HPDE6-E6E7 (cell line): ENCODE results near the gene SLC26A2.
A peak's percentile ranks its signal among the peaks of the same experiment; 100 is the strongest.

ENCODE experiments used
- DNase-seq: peaks from one replicate; pipeline ENCODE4 v3.0.0; 2011; ENCODE audit warnings: missing footprints; ENCODE audit errors: extremely low spot score

SLC26A2 gene

DNA sequence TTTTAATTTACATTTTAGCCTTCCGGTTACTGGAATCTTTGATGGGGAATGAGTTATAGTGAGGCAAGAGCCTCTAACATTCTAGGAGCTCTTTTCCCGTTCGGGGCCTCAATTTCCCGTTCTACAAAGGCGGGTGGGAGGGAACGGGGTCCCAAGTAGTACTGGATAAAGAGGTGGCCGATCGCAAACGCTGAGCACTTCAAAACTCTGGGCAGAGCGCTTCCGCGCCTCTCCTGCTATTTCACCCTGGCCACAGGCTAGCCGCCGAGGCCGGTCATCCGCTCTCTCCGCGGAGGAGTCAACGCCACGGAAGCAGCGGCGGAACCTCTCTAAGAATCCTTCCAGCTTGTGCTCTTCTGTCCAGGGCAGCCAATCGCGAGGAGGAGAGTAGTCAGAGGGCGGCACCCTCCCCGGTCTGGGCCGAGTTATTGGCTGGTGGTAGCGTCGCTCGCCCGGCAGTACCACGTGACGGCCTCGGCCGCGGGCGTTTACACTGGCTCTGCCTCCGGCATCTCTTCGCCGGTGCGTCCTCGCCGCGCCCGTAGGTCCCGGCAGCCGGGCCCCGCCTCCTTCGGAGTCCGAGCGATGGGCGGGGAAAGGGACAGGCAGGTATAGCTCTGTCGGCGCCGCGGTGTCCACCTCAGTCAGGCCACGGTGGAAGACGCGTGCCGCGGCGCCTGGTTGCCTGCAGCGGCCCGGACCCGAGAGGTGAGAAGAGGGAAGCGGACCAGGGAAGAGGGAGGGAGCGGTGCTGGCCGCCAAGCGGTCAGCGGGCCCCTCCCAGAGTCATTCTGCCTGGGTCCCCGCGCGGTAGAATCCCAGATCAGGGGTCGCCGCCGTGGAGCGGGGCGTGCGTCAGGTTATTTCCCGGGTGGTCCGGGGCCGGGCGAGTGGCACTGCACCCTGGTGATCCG lies at the start of gene SLC26A2:
SLC26A2 (plus strand) TSS at position 487 of the 914 bp plus-strand sequence. CDS start 16,895 bp downstream, outside the sequence.
- DNase-seq, result peak; percentile 96

DNA sequence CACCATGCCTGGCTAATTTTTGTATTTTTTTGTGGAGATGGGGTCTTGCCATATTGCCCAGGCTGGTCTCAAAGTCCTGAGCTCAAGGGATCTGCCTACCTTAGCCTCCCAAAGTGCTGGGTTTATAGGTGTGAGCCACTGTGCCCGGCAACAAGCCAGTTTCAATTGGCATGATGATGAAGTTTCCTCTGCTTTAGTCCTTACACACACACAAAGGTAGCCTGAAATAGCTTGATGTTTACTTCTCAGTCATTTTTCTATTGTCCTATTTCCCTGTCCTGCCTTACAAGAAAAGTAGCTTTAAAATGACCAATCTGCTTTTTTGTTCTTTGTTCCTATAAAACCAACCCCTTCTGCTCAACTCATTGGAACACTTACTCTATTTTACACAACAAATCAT lies 49.5 kb upstream of the SLC26A2 start:
- no peak for DNase-seq

DNA sequence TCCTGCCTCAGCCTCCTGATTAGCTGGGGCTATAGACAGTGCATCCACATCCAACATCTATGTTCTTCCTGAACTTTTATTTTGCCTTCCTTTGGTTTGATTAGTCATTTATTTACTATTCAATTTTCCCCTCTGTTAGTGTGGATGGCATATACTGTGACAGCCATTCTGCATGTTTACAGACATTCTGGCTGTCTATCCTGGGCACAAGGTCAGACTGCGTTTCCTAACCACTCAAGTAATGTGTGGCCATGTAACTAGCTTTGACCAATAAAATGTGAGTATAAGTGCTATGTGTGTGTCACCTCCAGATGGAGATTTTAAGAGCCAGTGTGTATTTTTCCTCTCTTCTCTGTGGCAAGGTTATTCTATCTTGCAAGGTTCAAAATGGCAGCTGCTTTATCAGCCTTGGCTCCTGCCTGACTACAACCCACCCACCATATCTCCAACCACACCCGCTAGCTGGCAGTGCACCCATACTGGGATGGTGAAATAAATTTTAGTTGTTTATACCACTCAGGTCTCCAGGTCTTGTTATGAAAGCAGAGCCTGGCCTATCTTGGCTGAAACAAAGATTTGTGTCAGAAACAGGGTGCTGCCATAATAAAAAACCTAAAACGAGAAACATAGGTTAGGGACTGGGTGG lies 48.2 kb upstream of the SLC26A2 start:
- DNase-seq, result no peak

DNA sequence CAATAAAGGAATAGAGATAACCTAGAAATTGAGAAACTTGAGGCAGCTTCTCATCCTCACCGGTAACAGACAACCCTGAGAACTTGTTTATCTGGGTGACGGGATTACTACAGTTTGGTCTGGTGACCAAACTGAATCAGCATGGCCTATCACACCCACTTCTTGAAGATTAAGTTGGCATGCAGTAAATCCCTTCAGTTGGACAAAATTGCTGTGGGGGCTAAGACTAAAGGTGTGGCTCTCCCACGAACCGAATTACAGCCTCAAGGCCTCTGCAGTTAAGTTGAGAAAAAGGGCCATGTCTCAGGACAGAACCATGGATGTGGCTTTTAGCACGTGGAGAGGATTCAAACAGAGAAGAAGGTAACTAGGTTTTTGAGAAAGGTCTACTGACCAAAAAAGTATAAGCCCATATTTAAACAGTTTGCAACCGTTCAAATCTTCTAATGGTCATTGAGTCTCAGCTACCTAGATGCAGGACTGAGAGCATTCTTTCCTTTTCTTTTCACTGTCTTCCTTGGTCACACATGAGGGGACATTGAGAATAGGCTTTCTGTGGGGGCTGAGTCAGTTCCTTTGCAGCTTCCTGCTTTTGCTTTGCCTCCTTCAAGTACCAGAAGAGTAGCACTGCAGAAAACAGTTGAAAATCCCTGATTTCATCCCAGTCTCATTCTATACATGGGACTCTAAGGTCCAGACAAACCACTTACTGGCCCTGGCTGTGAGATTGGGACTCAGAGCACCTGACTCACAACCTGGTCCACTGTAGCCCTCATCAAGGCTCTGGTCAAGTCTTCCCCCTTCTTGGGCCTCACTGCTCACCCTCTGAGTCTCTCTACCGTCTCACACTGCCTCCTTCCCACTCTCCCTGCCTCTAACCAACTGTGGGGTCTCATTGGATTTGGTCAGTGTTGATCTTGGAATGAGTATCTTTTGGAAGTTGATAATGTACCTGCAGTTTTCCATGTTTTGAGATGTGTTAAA lies 46.8 kb upstream of the SLC26A2 start:
- no peak for DNase-seq

DNA sequence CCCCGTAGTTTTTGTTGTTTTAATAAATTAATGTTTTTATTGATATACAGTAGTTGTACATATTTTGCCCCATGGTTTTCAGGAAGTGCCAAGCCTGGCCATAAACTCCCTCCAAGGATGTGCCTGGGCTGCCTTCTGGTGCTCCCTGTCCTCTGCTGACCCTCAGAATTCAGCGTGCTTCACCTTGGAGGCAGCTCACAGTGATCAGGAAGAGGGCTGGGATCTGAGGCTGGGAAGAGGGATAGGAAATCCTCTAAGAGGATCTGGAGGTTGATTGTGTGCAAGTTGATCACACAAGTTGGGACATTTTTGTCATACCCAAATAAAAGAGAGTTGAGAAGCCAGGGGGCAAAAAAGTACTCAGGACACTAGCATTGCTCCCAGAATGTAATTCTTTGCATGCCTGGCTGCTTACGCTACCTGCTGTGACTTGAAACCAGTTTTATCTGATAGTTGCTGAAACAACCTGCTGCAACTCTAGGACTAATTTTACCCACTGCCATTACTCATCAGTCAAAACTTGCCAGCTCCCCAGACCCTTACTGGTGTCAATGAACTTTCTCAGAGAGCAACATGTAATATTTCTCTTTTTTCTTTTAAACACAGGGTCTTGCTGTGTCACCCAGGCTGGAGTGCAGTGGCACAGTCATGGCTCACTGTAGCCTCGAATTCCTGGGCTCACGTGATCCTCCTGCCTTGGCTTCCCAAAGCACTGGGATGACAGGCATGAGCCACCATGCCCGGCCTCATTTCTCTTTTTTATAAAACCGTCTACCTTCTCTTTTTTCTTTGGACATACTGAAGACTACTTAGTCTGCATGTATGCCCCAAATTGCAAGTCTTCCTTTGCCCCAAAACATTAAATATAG lies 44.9 kb upstream of the SLC26A2 start:
- DNase-seq, result peak; percentile 70

DNA sequence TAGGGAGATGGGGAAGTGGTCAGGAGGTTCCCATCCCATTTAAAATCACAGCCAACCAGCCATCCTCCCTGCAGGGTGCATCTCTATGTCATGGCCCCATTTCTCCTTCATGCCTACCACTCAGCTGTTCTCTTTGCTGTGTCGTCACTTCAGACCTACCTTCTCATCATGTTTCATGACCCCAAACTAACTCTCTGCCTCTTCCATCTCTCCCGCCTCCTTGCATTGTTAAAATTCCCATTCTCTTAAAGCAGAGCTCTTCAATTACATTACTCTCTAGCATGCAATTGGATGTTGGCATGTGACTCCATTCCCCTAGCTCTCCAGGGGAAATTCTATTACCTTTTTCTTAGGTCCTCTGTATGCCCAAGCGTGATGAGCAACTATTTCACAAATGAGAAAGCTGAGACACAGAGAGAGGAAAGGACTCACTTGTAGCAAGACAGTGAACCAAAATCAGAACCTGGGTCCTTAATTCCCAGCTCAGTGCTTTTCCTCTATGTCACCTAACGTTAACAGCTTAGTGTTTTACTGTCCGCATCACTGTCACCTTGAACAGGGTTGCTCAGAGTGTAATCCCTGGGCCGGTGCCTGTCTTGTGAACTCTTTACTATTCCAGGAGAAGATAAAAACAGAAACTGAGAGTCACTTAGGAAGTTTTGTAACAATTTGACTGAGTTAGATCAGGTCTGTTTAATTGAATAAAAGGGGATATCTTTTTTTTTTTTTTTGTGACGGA lies 44.1 kb upstream of the SLC26A2 start:
- no peak for DNase-seq

DNA sequence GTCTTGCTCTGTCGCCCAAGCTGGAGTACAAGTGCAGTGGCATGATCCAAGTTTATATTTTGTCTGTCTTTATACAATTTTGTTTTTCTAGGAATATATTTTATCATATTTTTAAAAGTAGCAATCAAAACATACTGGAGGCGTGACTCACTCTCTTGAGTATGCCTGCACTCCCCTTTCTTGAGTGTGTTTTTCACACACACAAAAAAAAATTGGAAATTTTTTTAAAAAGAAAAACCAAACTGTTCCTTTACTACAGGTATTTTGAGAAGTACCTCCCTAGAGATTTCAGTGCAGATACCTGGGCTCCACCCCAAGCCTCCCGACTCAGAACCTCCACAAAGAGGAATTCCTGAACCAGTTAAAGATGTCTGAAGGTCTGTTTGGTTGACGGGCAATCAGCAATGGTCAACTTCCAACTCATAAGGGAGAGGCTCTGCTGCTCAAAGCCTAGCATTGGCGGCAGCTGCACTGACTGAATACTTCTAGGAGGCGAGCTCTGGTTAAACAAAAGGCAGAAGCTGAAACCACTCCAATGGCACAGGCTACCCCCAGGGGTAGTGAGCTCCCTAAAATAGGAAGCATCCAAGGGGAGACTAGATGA lies 43.4 kb upstream of the SLC26A2 start:
- no peak for DNase-seq

DNA sequence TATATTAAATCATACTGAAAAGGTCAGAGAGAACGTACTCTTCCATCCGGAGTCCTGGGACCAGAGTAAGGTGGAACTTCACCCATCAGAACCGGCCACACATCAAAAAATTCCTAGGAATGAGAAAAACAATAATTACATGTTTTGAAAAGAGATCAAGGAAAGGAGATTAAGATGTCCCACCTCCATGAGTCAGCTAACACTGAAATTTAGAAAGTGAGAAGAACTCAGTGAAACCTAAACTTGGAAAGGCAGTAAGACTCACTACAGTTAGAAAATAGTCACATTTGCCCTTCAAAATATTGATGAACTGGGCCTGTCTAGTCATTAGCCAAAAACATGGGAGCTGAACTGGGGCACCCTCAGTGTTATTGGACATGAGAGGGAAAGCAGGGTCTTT lies 39.0 kb upstream of the SLC26A2 start:
- no peak for DNase-seq

DNA sequence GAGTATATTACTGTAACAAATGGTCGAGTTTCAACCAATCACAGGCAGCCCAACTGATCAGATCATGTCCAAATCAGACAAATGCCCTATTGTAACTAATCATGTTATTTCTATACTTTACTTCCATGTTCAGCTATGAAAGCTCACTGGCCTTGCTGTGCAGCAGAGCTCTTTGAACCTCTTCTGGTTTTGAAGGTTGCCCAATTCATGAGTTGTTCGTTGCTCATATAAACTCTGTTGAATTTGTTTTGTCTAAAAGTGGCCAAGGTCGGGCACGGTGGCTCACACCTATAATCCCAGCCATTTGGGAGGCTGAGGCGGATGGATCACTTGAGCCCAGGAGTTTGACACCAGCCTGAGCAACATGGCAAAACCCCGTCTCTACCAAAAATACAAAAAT lies 37.6 kb upstream of the SLC26A2 start:
- DNase-seq, result no peak

DNA sequence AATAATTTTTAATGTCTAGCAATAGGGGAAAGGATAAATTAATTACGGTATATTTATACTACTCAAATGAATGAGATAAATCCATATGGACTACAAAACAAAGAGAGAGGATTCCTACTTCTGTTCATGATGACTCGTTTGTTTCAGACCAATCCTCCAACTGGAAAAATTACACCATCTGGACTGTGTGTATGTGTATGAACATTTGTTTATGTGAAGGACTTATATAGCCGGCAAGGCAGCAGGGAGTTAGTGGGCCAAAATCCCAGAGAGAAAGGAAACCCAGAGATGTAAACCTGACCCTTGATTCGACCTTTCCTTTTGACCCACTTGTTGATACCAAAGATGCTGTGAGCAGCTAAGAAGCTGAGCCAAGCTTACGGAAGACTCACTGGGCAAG lies 36.1 kb upstream of the SLC26A2 start:
- DNase-seq, result no peak

DNA sequence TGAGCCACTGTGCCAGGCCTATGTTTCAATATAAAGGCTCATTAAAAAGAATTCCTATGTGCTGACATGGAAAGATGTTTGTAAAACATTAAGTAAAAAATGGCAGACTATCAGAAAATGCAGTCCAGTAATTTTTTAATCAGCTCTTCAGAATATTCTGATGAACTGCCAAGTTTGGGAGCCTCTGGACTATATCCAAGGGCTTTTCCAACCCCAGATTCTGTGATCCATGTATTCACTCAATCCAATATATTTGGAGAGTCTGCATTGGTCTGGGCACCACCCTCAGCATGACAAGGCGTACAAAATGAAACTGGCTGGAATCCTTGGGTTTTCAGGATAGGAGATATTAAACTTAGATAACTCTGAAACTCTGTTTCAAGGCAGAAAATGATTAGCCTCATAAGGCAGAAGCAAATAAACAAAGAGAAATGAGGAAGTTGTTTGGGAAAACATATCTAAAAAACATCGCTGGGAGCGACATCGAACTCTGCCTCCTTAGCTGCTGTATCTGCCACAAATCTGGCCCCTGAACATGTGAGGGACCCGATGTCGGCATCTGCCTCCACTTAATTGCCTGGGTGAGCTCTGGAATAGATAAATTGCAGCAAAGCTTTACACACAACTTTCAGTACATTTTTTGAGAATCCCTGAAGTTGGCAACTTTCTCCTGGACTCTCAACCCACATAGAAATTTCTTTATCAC lies 30.4 kb upstream of the SLC26A2 start:
- no peak for DNase-seq

DNA sequence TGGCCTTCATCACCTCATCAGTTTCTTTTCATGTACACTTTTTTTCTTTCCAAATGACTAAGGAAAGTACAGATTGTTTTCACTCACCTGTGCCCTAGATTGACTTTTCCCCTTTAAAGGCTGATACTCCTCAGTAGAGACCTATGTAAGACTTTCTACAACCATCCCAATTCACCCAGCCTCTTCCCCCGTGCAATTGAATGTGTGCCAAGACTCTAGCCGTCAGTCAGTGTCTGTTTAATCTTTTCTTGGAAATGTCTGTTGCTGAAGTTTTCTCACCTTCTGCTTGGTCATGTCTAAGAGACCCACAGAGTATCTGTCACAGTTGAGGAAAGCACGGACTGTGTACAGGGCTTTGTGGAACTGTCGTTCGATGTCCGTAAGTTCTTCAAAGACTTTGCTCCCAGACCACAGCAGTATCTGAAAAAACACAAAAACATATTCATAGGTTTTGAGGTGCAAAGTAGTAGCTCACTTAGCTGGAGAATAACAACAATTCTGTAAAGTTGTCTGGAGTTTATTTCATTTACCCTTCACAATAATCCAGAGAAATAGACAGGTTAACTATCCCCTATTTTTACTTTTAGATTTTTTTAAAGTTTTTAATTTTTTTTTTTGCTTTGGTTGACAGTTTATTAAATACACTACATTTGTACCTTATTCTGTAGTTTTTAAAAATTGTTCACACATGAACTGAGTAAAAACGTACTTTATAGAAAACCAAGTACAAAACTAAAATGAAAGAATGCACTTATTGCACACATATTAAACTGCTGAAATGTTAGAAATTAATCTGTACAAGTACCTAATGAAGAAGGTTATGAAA lies 29.6 kb upstream of the SLC26A2 start:
- no peak for DNase-seq

DNA sequence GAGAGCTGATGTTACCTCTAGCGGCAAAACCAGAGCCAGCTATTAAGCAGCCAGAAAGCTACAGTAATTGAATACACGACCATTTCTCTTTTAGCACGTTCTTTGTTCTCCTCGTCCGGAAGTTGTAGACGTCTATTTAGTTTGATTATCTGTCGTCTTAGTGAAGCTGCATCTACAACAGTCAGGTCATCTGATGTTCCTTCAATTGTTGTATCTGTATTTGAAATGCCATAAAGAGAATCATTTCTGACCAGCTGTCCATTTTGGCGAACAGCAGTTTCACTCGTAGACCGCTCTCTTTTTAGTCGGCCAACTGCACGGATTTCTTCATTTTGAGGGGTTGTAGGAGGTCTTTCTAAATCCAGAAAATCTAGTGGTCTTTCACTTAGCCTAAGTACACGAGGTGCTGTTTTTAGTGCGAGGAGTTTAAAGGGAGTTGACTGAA lies 28.5 kb upstream of the SLC26A2 start:
- no peak for DNase-seq

DNA sequence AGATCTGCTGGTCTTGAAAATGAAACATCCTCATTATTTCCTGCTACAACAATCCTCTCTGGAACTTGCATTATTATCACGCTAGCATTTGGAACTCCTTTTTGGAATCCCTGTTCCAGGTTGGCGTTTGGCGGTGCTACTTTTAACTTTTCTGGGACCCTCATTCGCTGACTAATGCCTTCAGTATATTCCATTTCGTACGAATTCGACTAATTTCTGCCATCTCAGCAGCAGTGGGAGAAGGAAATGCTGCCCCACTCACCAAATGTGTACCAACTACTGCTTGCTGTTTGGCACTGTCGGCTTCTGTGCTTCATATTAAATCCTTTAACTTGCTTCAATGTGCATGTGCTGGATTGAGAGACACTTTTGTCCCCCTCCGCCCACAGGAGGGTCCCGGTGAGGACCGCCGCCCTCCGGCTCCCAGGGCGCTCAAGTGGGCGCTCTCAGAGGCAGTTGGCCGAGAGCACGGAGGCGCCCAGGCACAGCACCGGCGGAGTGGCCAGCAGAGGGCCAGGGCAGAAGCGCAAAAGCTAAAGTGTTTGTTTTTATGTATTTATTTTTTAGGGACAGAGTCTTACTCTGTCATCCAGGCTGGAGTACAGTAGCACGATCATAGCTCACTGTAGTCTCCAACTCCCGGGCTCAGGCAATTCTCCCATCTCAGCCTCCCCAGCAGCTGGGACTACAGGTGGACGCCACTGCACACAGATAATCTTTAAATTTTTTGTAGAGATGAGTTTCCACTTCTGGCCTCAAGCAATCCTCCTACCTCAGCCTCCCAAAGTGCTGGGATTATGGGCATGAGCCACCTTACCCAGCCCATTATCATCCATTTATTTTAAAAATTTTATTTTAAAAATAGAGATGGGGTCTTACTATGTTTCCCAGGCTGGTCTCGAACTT lies 27.9 kb upstream of the SLC26A2 start:
- no peak for DNase-seq

DNA sequence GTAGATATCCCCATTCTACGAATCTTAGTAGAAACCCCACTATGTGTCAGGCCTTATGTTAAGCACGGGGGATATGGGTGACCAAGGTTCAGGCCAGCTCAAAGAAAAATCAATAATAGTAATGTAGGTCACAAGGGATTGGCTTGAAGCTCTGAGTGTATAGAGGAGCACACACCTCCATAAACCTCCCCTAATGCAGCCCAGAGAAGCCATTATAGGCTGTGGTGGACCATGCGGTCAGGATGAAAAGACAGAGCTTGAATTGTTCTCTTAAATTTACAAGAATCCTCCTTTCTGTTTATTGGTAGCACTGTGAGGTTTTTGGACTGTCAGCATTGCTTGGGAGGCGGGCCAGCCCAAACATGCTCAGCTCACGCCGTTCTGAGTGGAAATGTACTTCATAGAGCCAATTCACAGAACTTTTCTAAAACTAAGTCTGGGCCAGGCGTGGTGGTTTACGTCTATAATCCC lies 25.1 kb upstream of the SLC26A2 start:
- DNase-seq, result no peak

DNA sequence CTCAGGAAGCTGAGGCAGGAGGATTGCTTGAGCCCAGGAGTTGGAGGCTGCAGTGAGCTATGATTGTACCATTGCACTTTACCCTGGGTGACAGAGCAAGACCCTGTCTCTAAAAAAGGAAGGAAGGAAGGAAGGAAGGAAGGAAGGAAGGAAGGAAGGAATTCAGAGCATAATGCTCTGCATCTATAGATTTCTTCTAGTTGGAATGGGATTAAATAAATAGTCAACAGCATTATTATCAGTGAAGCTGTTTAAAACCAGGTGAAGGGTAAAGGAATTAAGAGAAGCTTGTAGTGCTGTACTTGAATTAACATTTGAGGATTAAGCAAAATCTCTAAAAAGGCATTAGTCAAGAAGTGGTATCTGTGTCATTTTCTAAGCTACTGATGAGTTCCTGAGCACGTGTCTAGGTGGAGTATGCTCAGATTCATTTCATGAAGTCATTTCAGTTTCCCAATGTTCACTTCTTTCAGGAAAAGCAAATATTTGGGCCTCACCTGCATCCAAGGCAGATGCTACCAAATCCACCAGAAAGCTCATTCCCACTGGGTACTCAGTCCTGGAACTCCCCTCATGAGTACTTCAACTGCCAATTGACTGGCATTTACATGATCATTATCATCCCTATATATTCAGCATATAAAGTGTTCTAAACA lies 24.4 kb upstream of the SLC26A2 start:
- no peak for DNase-seq

DNA sequence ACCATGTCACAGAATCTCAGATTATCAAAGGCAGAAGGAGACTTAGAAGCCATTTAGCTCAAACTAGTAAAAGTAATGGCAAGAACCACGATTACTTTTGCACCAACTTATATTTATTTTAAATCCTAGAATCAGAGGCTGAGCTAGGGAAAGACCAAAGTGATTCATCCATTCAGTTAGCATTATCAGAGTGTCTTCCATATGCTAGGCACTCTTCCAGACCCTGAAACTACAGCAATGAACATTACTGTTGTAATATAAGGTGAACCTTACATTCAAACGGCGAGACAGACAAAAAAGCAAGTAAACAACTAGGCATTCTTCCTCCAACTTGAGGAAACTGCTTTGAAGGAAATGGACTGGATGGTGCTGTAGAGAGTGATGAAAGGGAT lies 23.9 kb upstream of the SLC26A2 start:
- DNase-seq, result no peak
